HUES6 (cell line): ENCODE data around the gene OR5D16.
"Not testable (repeated sequence)": the region's sequence is repeated elsewhere in the genome, so short reads cannot be mapped to it uniquely, and the experiment has no call there.

Source experiments
- H3K27ac ChIP-seq: 2 replicates; pipeline ENCODE4 v1.7.0; 2013; ENCODE audit warnings: low read depth, mild to moderate bottlenecking, low read length, inconsistent platforms
- H3K27me3 ChIP-seq: 2 replicates; pipeline ENCODE4 v1.6.1; 2013; ENCODE audit warnings: low read length; ENCODE audit not compliant: control insufficient read depth, insufficient read depth
- H3K36me3 ChIP-seq: 2 replicates; pipeline ENCODE4 v1.6.1; 2013; ENCODE audit warnings: low read length; ENCODE audit not compliant: control insufficient read depth, insufficient read depth
- H3K4me1 ChIP-seq: 2 replicates; pipeline ENCODE4 v1.6.1; 2013; ENCODE audit warnings: low read length; ENCODE audit not compliant: control insufficient read depth, insufficient read depth
- H3K4me3 ChIP-seq: 2 replicates; pipeline ENCODE4 v1.5.1; 2013; ENCODE audit warnings: low read depth, low read length
- H3K9ac ChIP-seq: one replicate; pipeline ENCODE4 v1.6.1; 2013; ENCODE audit warnings: mild to moderate bottlenecking, low read length
- H3K9me3 ChIP-seq: 2 replicates; pipeline ENCODE4 v1.6.1; 2013; ENCODE audit warnings: low read depth, low read length; ENCODE audit not compliant: control insufficient read depth, insufficient read depth

The OR5D16 gene

DNA sequence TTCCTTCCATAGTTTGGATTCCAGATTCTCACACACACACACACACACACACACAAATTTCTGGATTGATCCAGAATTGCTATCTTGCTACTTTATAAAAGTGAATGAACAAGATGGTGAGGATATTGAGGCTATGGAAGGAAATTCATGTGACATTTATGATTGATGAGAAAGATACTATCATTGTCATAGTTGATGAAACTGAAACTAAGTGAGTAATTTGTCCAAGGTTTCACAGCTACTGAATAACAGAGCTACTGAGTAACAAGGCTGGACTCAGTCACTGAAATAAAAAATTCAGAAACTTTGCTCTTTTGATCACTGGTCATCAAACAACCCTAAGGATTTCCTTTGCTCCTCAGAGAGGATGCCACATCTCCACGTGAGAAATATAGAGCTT lies 16.2 kb downstream of the OR5D16 start:
- Histone ChIP-seq H3K4me1 (no peaks in the 10 kb centered on the region), H3K9me3 (peaks cover 33% of the 10 kb centered on the region; the same call in 1 of the 2 replicates), H3K27ac (no peak overlapping the region), H3K4me3 (no peak overlapping the region), H3K9ac (no peak overlapping the region), H3K36me3 (no peaks in the 10 kb centered on the region), H3K27me3 (no peaks in the 10 kb centered on the region)

DNA sequence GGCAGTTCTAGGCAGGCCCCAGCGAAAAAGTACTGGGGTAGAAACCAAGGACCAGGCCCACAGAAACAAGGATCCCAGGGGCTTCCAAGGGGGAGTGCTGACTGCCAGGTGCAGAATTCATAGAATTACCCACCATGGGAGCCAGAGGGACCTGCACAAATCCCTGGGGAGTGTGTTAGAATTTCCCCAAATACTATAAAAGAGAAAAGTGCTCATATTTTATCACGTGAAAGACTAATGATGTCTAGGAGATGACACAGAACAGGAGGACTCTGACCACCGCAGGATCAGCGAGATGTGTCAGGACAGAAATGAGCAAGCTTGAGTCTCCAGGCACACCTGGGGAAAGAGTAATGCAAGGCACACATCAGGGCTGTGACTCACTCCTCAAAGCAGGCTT lies 28.8 kb downstream of the OR5D16 start:
- H3K27me3 ChIP-seq, H3K36me3 ChIP-seq, H3K9ac ChIP-seq: not testable (repeated sequence)

DNA sequence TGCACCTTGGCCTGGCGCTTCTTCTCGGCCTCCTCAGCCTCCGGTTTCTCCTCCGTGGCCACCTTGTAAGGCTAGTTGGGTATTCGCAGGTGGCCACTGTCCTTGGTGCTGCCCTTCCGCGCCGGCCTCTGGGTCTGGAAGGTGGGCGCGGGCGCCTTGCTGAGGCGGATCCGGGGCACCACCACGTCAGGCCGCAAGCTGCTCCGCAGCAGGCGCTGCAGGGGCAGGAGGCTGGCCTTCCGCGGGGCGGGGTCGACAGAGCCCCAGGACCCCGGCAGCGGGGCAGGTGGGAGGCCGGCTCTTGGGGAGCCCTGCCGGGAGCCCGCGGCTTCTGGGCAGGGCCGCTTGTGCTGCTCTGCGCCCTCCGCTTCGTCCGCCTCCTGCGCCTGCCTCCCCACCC lies 34.2 kb downstream of the OR5D16 start:
- H3K27ac ChIP-seq, H3K9ac ChIP-seq, H3K36me3 ChIP-seq, H3K4me1 ChIP-seq, H3K4me3 ChIP-seq, H3K27me3 ChIP-seq: not testable (repeated sequence)
- peaks cover 12% of the 10 kb centered on the region; the same call in 1 of the 2 replicates for H3K9me3 ChIP-seq

More for the DNA sequence above, 28.8 kb downstream of the OR5D16 start:
- not testable (repeated sequence) for H3K4me1 ChIP-seq, H3K4me3 ChIP-seq, H3K27ac ChIP-seq
- peaks cover 13% of the 10 kb centered on the region; the same call in 1 of the 2 replicates for H3K9me3 ChIP-seq

DNA sequence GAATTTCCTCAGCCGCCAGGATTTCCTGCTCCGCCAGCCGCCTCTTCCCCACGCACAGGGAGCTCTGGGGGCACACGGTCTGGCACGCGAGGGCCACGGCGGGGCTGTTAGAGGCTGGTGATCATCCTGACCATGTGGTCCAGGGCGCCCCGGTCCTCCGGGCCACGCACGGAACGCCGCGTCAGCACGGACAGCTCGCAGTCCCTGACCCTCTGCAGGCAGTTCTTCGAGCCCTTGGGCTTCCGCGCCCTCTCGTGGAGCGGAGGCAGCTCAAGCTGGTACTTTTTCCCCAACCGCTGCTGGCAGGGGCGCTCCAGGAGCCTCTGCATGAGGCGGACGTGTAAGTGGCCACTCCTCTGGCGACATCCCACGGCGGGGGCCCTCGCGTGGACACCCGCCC lies 34.6 kb downstream of the OR5D16 start:
- H3K9ac ChIP-seq, H3K27me3 ChIP-seq, H3K4me1 ChIP-seq, H3K36me3 ChIP-seq, H3K4me3 ChIP-seq, H3K27ac ChIP-seq: not testable (repeated sequence)
- peaks cover 12% of the 10 kb centered on the region; the same call in 1 of the 2 replicates for H3K9me3 ChIP-seq

DNA sequence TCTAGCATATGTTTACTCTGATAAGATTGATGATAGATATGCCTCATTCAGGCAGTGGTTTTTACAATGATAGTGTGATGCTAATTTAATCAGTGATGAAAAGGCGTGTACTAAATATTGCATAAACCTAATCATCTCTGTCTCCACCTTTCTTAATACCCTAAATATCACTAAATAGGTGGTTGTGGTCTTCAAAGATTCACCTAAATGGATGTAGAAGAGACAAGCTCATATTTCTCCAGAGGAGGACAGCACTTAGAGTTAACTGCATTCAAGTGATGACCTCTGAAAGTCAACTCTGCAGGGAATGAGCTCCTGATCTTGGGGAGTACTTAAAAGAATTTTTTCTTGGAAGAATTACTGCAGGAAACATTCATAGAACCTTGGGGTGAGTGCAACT lies 44.4 kb downstream of the OR5D16 start, which contains the start of gene TRIM51:
TSS of gene TRIM51 (plus strand) at position 301 of the 400 bp plus-strand sequence. CDS start 2,132 bp downstream, outside the sequence.
- H3K27ac ChIP-seq, H3K4me3 ChIP-seq, H3K9ac ChIP-seq, H3K27me3 ChIP-seq, H3K4me1 ChIP-seq, H3K9me3 ChIP-seq, H3K36me3 ChIP-seq: not testable (repeated sequence)

DNA sequence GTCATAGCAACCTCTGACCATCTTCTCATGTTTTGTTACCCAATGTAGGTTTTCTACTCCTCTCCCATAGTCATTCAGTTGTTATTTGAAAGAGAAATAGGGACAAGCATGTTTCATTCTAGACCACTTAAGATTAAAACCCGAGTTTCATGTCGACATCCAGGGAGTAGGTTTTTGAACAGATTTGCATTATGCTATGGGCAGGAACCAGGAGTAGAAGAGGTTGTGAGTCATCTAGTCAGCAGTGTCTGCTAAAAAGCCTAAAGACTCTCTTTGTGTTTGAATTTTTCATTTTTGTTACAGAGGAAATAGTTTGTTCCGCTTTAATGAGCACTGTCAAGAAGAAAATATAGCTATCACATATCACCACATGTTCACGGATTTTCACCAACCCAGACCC lies 46.4 kb downstream of the OR5D16 start:
- H3K4me1 ChIP-seq, H3K4me3 ChIP-seq, H3K9ac ChIP-seq, H3K36me3 ChIP-seq, H3K27me3 ChIP-seq, H3K9me3 ChIP-seq, H3K27ac ChIP-seq: not testable (repeated sequence)

DNA sequence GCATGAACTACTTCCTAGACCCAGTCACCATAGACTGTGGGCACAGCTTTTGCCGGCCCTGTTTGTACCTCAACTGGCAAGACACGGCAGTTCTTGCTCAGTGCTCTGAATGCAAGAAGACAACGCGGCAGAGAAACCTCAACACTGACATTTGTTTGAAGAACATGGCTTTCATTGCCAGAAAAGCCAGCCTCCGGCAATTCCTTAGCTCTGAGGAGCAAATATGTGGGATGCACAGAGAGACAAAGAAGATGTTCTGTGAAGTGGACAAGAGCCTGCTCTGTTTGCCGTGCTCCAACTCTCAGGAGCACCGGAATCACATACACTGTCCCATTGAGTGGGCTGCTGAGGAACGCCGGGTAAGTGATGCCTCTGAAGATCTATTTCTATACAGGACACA lies 46.9 kb downstream of the OR5D16 start:
- not testable (repeated sequence) for H3K36me3 ChIP-seq, H3K4me1 ChIP-seq, H3K9ac ChIP-seq, H3K27me3 ChIP-seq, H3K9me3 ChIP-seq, H3K27ac ChIP-seq, H3K4me3 ChIP-seq
